NCI-H1092 treated with DMSO at 0.1 percent for 48 hours (cell line): ENCODE results near the gene PHETA1.
"Not testable (repeated sequence)": the region's sequence is repeated elsewhere in the genome, so short reads cannot be mapped to it uniquely, and the experiment has no call there.

Experiments used
- DNase-seq: peaks from one replicate; lab custom pipeline; 2025; lab: John Stamatoyannopoulos, UW

The PHETA1 gene

GRCh38 chr12:111405149-111405858, 36.4 kb upstream of the PHETA1 start:
- peak; percentile 76 for DNase-seq

GRCh38 chr12:111404362-111405148, 35.7 kb upstream of the PHETA1 start:
- DNase-seq: no peak

- not testable (repeated sequence) for DNase-seq
Measured at GRCh38 chr12:111402490-111402824, 33.6 kb upstream of the PHETA1 start.

- no peak for DNase-seq
Measured at GRCh38 chr12:111401167-111401605, 32.3 kb upstream of the PHETA1 start.

GRCh38 chr12:111399741-111400404, 31.0 kb upstream of the PHETA1 start:
- not testable (repeated sequence) for DNase-seq

GRCh38 chr12:111398530-111398929, 29.6 kb upstream of the PHETA1 start:
- DNase-seq: no peak

- DNase-seq: peak; percentile 45
Measured at GRCh38 chr12:111396726-111397445, 28.0 kb upstream of the PHETA1 start.

GRCh38 chr12:111396271-111396670, 27.4 kb upstream of the PHETA1 start:
- not testable (repeated sequence) for DNase-seq

GRCh38 chr12:111395336-111396187, 26.7 kb upstream of the PHETA1 start:
- DNase-seq: no peak

GRCh38 chr12:111394480-111394879, 25.6 kb upstream of the PHETA1 start:
- DNase-seq: no peak

GRCh38 chr12:111393700-111394300, 24.9 kb upstream of the PHETA1 start:
- DNase-seq: no peak

- no peak for DNase-seq
Measured at GRCh38 chr12:111390910-111391309, 22.0 kb upstream of the PHETA1 start.

- DNase-seq: no peak
Measured at GRCh38 chr12:111389635-111390034, 20.7 kb upstream of the PHETA1 start.

GRCh38 chr12:111387747-111388323, 18.9 kb upstream of the PHETA1 start:
- no peak for DNase-seq

GRCh38 chr12:111386885-111387284, 18.0 kb upstream of the PHETA1 start:
- no peak for DNase-seq

- no peak for DNase-seq
Measured at GRCh38 chr12:111384596-111384995, 15.7 kb upstream of the PHETA1 start.

- no peak for DNase-seq
Measured at GRCh38 chr12:111379942-111380554, 11.2 kb upstream of the PHETA1 start.

- no peak for DNase-seq
Measured at GRCh38 chr12:111377440-111377839, 8.5 kb upstream of the PHETA1 start.

- not testable (repeated sequence) for DNase-seq
Measured at GRCh38 chr12:111373231-111373630, 4.3 kb upstream of the PHETA1 start.
